HG02588 (cell line): ENCODE data around the gene HTR3B.

Experiments used
- ATAC-seq: cut with Tn5 transposase; IDR thresholded peaks from one replicate; pipeline ENCODE4 v1.9.1; 2021; ENCODE audit warnings: mild to moderate bottlenecking, moderate library complexity; ENCODE audit not compliant: unreplicated experiment

The HTR3B gene

GRCh38 chr11:113986351-113987140 lies 82.0 kb downstream of the HTR3B start:
- ATAC-seq = no peak

- no peak for ATAC-seq
Measured at GRCh38 chr11:113989381-113989780, 84.8 kb downstream of the HTR3B start.

GRCh38 chr11:113989916-113990315 lies 85.3 kb downstream of the HTR3B start:
- ATAC-seq = no peak

GRCh38 chr11:113991170-113991569 lies 86.6 kb downstream of the HTR3B start:
- no peak for ATAC-seq

- ATAC-seq = no peak
Measured at GRCh38 chr11:113991718-113992458, 87.3 kb downstream of the HTR3B start.

GRCh38 chr11:113992459-113993110 lies 88.0 kb downstream of the HTR3B start:
- ATAC-seq = no peak

GRCh38 chr11:113994077-113994954 lies 89.7 kb downstream of the HTR3B start:
- no peak for ATAC-seq
